GM06990 (cell line): ENCODE measurements around the gene EFS.
"Not testable (repeated sequence)": the region's sequence is repeated elsewhere in the genome, so short reads cannot be mapped to it uniquely, and the experiment has no call there.

Source experiments
- DNase-seq: peaks from one replicate; pipeline ENCODE4 v3.0.0-alpha.2; 2011; ENCODE audit not compliant: insufficient read length; ENCODE audit errors: extremely low read depth
- H3K27me3 ChIP-seq: replicated peaks from 2 replicates; pipeline ENCODE4 v1.6.0; 2011; ENCODE audit warnings: low read length; ENCODE audit not compliant: control insufficient read depth, insufficient read depth
- H3K36me3 ChIP-seq: 2 replicates; pipeline ENCODE4 v1.5.1; 2011; ENCODE audit warnings: low read length; ENCODE audit not compliant: control insufficient read depth, insufficient read depth
- H3K4me3 ChIP-seq: replicated peaks from 2 replicates; pipeline ENCODE4 v1.5.1; 2011; ENCODE audit warnings: low read depth, mild to moderate bottlenecking, control low read depth, low read length
- CTCF ChIP-seq: IDR thresholded peaks from 2 replicates; pipeline ENCODE4 v1.5.1; 2011; ENCODE audit warnings: low read length, control low read depth, mild to moderate bottlenecking, inconsistent platforms; ENCODE audit not compliant: insufficient read depth, poor library complexity, severe bottlenecking

Gene EFS

GRCh38 chr14:23327947-23328744 lies 36.8 kb downstream of the EFS start:
- Histone ChIP-seq H3K36me3 (peaks cover 14% of the 10 kb centered on the region), H3K4me3 (no peak overlapping the region), H3K27me3 (no peaks in the 10 kb centered on the region)
- DNase-seq: no peak
- TF ChIP-seq CTCF: peak; percentile 82

GRCh38 chr14:23326491-23327332 lies 38.3 kb downstream of the EFS start:
- Histone ChIP-seq H3K36me3 (peaks cover 15% of the 10 kb centered on the region), H3K27me3 (no peaks in the 10 kb centered on the region), H3K4me3 (no peak overlapping the region)
- DNase-seq: no peak
- no peak for TF ChIP-seq CTCF

GRCh38 chr14:23325746-23326145 lies 39.2 kb downstream of the EFS start:
- DNase-seq, H3K4me3 ChIP-seq, H3K27me3 ChIP-seq: not testable (repeated sequence)
- H3K36me3 ChIP-seq: peaks cover 15% of the 10 kb centered on the region

- Histone ChIP-seq H3K4me3 (no peak overlapping the region), H3K27me3 (no peaks in the 10 kb centered on the region), H3K36me3 (peaks cover 15% of the 10 kb centered on the region)
- no peak for TF ChIP-seq CTCF
- DNase-seq: no peak
Measured at GRCh38 chr14:23324993-23325392, 40.0 kb downstream of the EFS start.

GRCh38 chr14:23324455-23324846 lies 40.5 kb downstream of the EFS start:
- Histone ChIP-seq H3K27me3 (no peaks in the 10 kb centered on the region), H3K4me3 (no peak overlapping the region), H3K36me3 (peaks cover 15% of the 10 kb centered on the region)
- DNase-seq: no peak
- no peak for TF ChIP-seq CTCF

GRCh38 chr14:23323838-23324454 lies 41.0 kb downstream of the EFS start:
- no peak for DNase-seq
- H3K27me3 ChIP-seq: no peaks in the 10 kb centered on the region
- H3K4me3 ChIP-seq: no peak overlapping the region
- peaks cover 15% of the 10 kb centered on the region for H3K36me3 ChIP-seq
- no peak for TF ChIP-seq CTCF
